ENCODE results near the gene PHLDB1. TPM values are rescaled to one million over a fixed set of nuclear protein-coding genes. Genes with fewer than 3 reads are reported as not detected.
A peak's percentile ranks its signal among the peaks of the same experiment; 100 is the strongest.

Gene PHLDB1
- polyA plus RNA-seq, 3 donors, result 118 to 201 (median 127) TPM

- DNase-seq (ENCODE audit: extremely low read depth in 1 of 11, low read depth in 9 of 11, low spot score in 4 of 11), result no peak
These were observed 8.6 kb downstream of the PHLDB1 start for GRCh38 chr11:118615976-118616371.

- no peak for DNase-seq (ENCODE audit: extremely low read depth in 1 of 11, low read depth in 9 of 11, low spot score in 4 of 11)
These were observed 10.9 kb downstream of the PHLDB1 start for GRCh38 chr11:118618115-118618990.

GRCh38 chr11:118618991-118619375, 11.6 kb downstream of the PHLDB1 start:
- no peak for DNase-seq (ENCODE audit: extremely low read depth in 1 of 11, low read depth in 9 of 11, low spot score in 4 of 11)

- DNase-seq (ENCODE audit: extremely low read depth in 1 of 11, low read depth in 9 of 11, low spot score in 4 of 11), result no peak
These were observed 12.2 kb downstream of the PHLDB1 start for GRCh38 chr11:118619444-118620197.

- DNase-seq (ENCODE audit: extremely low read depth in 1 of 11, low read depth in 9 of 11, low spot score in 4 of 11), result no peak
These were observed 13.2 kb downstream of the PHLDB1 start for GRCh38 chr11:118620529-118621070.

GRCh38 chr11:118621071-118621783, 13.8 kb downstream of the PHLDB1 start:
- peak in 4 of 11 donors; percentile 79 to 84 (median 82) for DNase-seq (ENCODE audit: extremely low read depth in 1 of 11, low read depth in 9 of 11, low spot score in 4 of 11)

GRCh38 chr11:118621784-118622375, 14.5 kb downstream of the PHLDB1 start:
- no peak for DNase-seq (ENCODE audit: extremely low read depth in 1 of 11, low read depth in 9 of 11, low spot score in 4 of 11)

- DNase-seq (ENCODE audit: extremely low read depth in 1 of 11, low read depth in 9 of 11, low spot score in 4 of 11), result no peak
These were observed 15.2 kb downstream of the PHLDB1 start for GRCh38 chr11:118622376-118623268.

- no peak for DNase-seq (ENCODE audit: extremely low read depth in 1 of 11, low read depth in 9 of 11, low spot score in 4 of 11)
These were observed 15.8 kb downstream of the PHLDB1 start for GRCh38 chr11:118623269-118623655.

- no peak for DNase-seq (ENCODE audit: extremely low read depth in 1 of 11, low read depth in 9 of 11, low spot score in 4 of 11)
These were observed 17.7 kb downstream of the PHLDB1 start for GRCh38 chr11:118625036-118625690.

GRCh38 chr11:118625976-118626375, 18.6 kb downstream of the PHLDB1 start:
- DNase-seq (ENCODE audit: extremely low read depth in 1 of 11, low read depth in 9 of 11, low spot score in 4 of 11), result no peak

GRCh38 chr11:118627566-118627965, 20.2 kb downstream of the PHLDB1 start:
- DNase-seq (ENCODE audit: extremely low read depth in 1 of 11, low read depth in 9 of 11, low spot score in 4 of 11), result no peak

GRCh38 chr11:118628031-118628430, 20.6 kb downstream of the PHLDB1 start:
- no peak for DNase-seq (ENCODE audit: extremely low read depth in 1 of 11, low read depth in 9 of 11, low spot score in 4 of 11)

- DNase-seq (ENCODE audit: extremely low read depth in 1 of 11, low read depth in 9 of 11, low spot score in 4 of 11), result no peak
These were observed 21.0 kb downstream of the PHLDB1 start for GRCh38 chr11:118628432-118628831.

GRCh38 chr11:118628861-118629549, 21.6 kb downstream of the PHLDB1 start:
- no peak for DNase-seq (ENCODE audit: extremely low read depth in 1 of 11, low read depth in 9 of 11, low spot score in 4 of 11)

- DNase-seq (ENCODE audit: extremely low read depth in 1 of 11, low read depth in 9 of 11, low spot score in 4 of 11), result no peak
These were observed 22.6 kb downstream of the PHLDB1 start for GRCh38 chr11:118629761-118630661.

All from renal cortex interstitium (tissue), 11 donors.